GM04504 (cell line): ENCODE measurements around the gene IFITM2.
"Not testable (repeated sequence)": the region's sequence is repeated elsewhere in the genome, so short reads cannot be mapped to it uniquely, and the experiment has no call there.

Experiments used
- DNase-seq: peaks from one replicate; pipeline ENCODE4 v3.0.0-alpha.2; 2012; ENCODE audit warnings: low read depth

Gene IFITM2

GRCh38 chr11:342328-342727 lies 34.7 kb downstream of the IFITM2 start:
- no peak for DNase-seq

GRCh38 chr11:344836-345578 lies 37.4 kb downstream of the IFITM2 start:
- DNase-seq, result no peak

- no peak for DNase-seq
These were observed 38.9 kb downstream of the IFITM2 start for GRCh38 chr11:346529-346928.

- DNase-seq, result not testable (repeated sequence)
These were observed 41.8 kb downstream of the IFITM2 start for GRCh38 chr11:349270-349954.

- DNase-seq, result not testable (repeated sequence)
These were observed 42.6 kb downstream of the IFITM2 start for GRCh38 chr11:350033-350722.

- DNase-seq, result no peak
These were observed 43.2 kb downstream of the IFITM2 start for GRCh38 chr11:350723-351255.

GRCh38 chr11:351411-351810 lies 43.8 kb downstream of the IFITM2 start:
- no peak for DNase-seq

- DNase-seq, result no peak
These were observed 44.9 kb downstream of the IFITM2 start for GRCh38 chr11:352456-353031.

- DNase-seq, result peak; percentile 80
These were observed 45.7 kb downstream of the IFITM2 start for GRCh38 chr11:353179-353873.

- peak; percentile 91 for DNase-seq
These were observed 48.2 kb downstream of the IFITM2 start for GRCh38 chr11:355581-356458.

GRCh38 chr11:356610-357009 lies 49.0 kb downstream of the IFITM2 start:
- no peak for DNase-seq

- no peak for DNase-seq
These were observed 50.0 kb downstream of the IFITM2 start for GRCh38 chr11:357582-357981.

GRCh38 chr11:358129-358800 lies 50.6 kb downstream of the IFITM2 start:
- no peak for DNase-seq
